ENCODE measurements around the gene C9orf50.

- TF ChIP-seq GATA3 (IDR thresholded peaks at IDR 0.05; ENCODE audit: low read depth, low read length) (no peak), GATA2 (IDR thresholded peaks at IDR 0.05; ENCODE audit: low read depth, low read length) (no peak)
Observed at GRCh38 chr9:129570450-129571297, 50.2 kb downstream of the C9orf50 start.
